GM18861 (cell line): ENCODE measurements around the gene ISOC2.

Experiments used
- ATAC-seq: cut with Tn5 transposase; IDR thresholded peaks from one replicate; pipeline ENCODE4 v1.9.1; 2021; ENCODE audit not compliant: unreplicated experiment

The ISOC2 gene

GRCh38 chr19:55490478-55491432 lies 29.3 kb upstream of the ISOC2 start:
- no peak for ATAC-seq

- ATAC-seq: no peak
These were observed 28.5 kb upstream of the ISOC2 start for GRCh38 chr19:55489711-55490477.

- ATAC-seq: no peak
These were observed 27.7 kb upstream of the ISOC2 start for GRCh38 chr19:55488986-55489710.

GRCh38 chr19:55487924-55488687 lies 26.7 kb upstream of the ISOC2 start, which contains the start of gene SSC5D:
TSS of gene SSC5D (plus strand) at chr19:55488436. CDS start at chr19:55488590, 154 bp downstream.
- ATAC-seq: no peak

- ATAC-seq: no peak
These were observed 25.8 kb upstream of the ISOC2 start for GRCh38 chr19:55486971-55487923.

- no peak for ATAC-seq
These were observed 24.9 kb upstream of the ISOC2 start for GRCh38 chr19:55486043-55486970.

GRCh38 chr19:55485439-55486011 lies 24.1 kb upstream of the ISOC2 start:
- no peak for ATAC-seq

GRCh38 chr19:55484593-55485438 lies 23.4 kb upstream of the ISOC2 start, which contains the start of gene NAT14:
TSS of gene NAT14 (plus strand) at chr19:55485188. CDS start at chr19:55485709, 521 bp downstream.
- ATAC-seq: no peak

- ATAC-seq: no peak
These were observed 22.5 kb upstream of the ISOC2 start for GRCh38 chr19:55483706-55484592.

- ATAC-seq: no peak
These were observed 21.7 kb upstream of the ISOC2 start for GRCh38 chr19:55482967-55483705.

GRCh38 chr19:55482156-55482961 lies 20.9 kb upstream of the ISOC2 start:
- ATAC-seq: no peak

- ATAC-seq: no peak
These were observed 20.3 kb upstream of the ISOC2 start for GRCh38 chr19:55481794-55482155.

GRCh38 chr19:55481148-55481793 lies 19.8 kb upstream of the ISOC2 start:
- ATAC-seq: no peak
